H1 (cell line): ENCODE results near the gene NGEF. TPM values are rescaled to one million over a fixed set of nuclear protein-coding genes. Genes with fewer than 3 reads are reported as not detected.

ENCODE experiments used
- BCL11A ChIP-seq, 2 experiments: IDR thresholded peaks; one replicate each; pipeline ENCODE4 v1.6.1; 2011; ENCODE audit warnings: low read depth in 2 of 2, low read length in 2 of 2, mild to moderate bottlenecking in 2 of 2
- CHD1 ChIP-seq: IDR thresholded peaks from 2 replicates; pipeline ENCODE4 v1.6.1; 2012; ENCODE audit warnings: low read depth, low read length, improper control_type of control experiment
- CTBP2 ChIP-seq: IDR thresholded peaks from 2 replicates; pipeline ENCODE4 v1.7.0; 2011; ENCODE audit warnings: borderline replicate concordance, mild to moderate bottlenecking, moderate library complexity, mixed read lengths, low read length; ENCODE audit not compliant: insufficient read depth, insufficient read length
- polyA plus RNA-seq, 7 experiments: library from polyadenylated mRNA; depleted of rRNA in 3 of 7; stranded (reverse) in 5 of 7; unstranded in 2 of 7; fragments of >200 nt in 5 of 7; fragments of 200-250 nt in 2 of 7; gene quantifications; 1 replicate in 5 of 7; 2 replicates in 1 of 7; 4 replicates in 1 of 7; pipeline versions ENCODE4 v1.2.1 to v1.2.3, GENCODE V29; 2011 to 2013; ENCODE audit warnings: missing spikeins in 2 of 7, mixed read lengths in 2 of 7
- total RNA-seq: library from RNA; stranded (reverse); fragmentation: NEBNext Ultra II Directional; extraction: Animal tissue kit (Norgen Biotek cat#: 25700); gene quantifications from 2 replicates; pipeline ENCODE4 v1.2.1, GENCODE V29; 2021
- TF ChIP-seq, protein P1 (sequence below): fragments of 300-600 bp; sonication (generic); IDR thresholded peaks from 2 replicates; pipeline ENCODE4 v1.7.1; 2012; ENCODE audit warnings: low read length, moderate library complexity, mild to moderate bottlenecking, inconsistent platforms; ENCODE audit not compliant: insufficient replicate concordance

Gene NGEF
- total and polyA plus RNA-seq, 2 of the 8 experiments (the other 6 are each of a cell fraction or from before 2014, with no cell fraction given): 2.7 to 3.2 TPM

DNA sequence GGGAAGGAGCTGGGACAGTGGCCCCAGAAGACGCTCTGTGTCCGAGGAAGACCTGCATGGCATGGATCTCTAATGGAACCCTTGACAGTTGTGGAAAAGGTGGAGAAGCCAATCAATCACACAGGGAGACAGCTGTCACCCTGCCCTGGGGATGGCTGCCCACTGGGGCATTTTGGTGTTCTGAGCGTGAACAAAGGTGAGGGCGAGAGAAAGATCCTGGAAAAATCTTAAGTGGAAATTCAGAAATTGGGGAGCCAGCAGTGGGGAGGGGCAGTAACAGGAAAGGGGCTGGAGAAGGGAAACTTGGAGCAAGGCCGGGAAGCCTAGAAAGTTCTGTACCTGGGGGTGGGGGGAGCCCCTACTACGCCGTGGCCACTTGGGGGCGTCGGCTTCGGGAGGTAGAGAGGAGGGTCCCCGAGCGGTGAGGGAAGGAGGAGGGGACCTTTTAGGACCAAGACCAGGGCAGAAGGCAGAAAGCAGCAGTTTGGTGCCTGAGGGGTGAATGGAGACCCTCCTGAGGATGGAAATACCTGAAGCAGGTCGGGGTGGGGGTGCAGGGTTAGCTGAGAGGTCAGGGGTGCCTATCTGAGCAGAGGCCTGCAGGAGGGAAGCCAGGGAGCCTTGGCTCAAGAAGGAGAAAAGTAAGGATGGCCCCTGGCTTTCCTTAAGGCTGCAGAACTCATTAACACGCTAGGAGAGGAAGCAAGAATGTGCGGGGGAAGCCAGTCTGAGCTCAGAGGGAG lies 30.0 kb downstream of the NGEF start (continued):
- TF ChIP-seq, protein P1, sequence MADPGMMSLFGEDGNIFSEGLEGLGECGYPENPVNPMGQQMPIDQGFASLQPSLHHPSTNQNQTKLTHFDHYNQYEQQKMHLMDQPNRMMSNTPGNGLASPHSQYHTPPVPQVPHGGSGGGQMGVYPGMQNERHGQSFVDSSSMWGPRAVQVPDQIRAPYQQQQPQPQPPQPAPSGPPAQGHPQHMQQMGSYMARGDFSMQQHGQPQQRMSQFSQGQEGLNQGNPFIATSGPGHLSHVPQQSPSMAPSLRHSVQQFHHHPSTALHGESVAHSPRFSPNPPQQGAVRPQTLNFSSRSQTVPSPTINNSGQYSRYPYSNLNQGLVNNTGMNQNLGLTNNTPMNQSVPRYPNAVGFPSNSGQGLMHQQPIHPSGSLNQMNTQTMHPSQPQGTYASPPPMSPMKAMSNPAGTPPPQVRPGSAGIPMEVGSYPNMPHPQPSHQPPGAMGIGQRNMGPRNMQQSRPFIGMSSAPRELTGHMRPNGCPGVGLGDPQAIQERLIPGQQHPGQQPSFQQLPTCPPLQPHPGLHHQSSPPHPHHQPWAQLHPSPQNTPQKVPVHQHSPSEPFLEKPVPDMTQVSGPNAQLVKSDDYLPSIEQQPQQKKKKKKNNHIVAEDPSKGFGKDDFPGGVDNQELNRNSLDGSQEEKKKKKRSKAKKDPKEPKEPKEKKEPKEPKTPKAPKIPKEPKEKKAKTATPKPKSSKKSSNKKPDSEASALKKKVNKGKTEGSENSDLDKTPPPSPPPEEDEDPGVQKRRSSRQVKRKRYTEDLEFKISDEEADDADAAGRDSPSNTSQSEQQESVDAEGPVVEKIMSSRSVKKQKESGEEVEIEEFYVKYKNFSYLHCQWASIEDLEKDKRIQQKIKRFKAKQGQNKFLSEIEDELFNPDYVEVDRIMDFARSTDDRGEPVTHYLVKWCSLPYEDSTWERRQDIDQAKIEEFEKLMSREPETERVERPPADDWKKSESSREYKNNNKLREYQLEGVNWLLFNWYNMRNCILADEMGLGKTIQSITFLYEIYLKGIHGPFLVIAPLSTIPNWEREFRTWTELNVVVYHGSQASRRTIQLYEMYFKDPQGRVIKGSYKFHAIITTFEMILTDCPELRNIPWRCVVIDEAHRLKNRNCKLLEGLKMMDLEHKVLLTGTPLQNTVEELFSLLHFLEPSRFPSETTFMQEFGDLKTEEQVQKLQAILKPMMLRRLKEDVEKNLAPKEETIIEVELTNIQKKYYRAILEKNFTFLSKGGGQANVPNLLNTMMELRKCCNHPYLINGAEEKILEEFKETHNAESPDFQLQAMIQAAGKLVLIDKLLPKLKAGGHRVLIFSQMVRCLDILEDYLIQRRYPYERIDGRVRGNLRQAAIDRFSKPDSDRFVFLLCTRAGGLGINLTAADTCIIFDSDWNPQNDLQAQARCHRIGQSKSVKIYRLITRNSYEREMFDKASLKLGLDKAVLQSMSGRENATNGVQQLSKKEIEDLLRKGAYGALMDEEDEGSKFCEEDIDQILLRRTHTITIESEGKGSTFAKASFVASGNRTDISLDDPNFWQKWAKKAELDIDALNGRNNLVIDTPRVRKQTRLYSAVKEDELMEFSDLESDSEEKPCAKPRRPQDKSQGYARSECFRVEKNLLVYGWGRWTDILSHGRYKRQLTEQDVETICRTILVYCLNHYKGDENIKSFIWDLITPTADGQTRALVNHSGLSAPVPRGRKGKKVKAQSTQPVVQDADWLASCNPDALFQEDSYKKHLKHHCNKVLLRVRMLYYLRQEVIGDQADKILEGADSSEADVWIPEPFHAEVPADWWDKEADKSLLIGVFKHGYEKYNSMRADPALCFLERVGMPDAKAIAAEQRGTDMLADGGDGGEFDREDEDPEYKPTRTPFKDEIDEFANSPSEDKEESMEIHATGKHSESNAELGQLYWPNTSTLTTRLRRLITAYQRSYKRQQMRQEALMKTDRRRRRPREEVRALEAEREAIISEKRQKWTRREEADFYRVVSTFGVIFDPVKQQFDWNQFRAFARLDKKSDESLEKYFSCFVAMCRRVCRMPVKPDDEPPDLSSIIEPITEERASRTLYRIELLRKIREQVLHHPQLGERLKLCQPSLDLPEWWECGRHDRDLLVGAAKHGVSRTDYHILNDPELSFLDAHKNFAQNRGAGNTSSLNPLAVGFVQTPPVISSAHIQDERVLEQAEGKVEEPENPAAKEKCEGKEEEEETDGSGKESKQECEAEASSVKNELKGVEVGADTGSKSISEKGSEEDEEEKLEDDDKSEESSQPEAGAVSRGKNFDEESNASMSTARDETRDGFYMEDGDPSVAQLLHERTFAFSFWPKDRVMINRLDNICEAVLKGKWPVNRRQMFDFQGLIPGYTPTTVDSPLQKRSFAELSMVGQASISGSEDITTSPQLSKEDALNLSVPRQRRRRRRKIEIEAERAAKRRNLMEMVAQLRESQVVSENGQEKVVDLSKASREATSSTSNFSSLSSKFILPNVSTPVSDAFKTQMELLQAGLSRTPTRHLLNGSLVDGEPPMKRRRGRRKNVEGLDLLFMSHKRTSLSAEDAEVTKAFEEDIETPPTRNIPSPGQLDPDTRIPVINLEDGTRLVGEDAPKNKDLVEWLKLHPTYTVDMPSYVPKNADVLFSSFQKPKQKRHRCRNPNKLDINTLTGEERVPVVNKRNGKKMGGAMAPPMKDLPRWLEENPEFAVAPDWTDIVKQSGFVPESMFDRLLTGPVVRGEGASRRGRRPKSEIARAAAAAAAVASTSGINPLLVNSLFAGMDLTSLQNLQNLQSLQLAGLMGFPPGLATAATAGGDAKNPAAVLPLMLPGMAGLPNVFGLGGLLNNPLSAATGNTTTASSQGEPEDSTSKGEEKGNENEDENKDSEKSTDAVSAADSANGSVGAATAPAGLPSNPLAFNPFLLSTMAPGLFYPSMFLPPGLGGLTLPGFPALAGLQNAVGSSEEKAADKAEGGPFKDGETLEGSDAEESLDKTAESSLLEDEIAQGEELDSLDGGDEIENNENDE: no peak
- TF ChIP-seq BCL11A (IDR thresholded peaks at IDR 0.05; ENCODE audit: low read depth in 2 of 2, low read length in 2 of 2) (no peak), CTBP2 (no peak), CHD1 (no peak)
